MM.1S (cell line): ENCODE measurements around the gene OGFRL1.

Experiments
- CTCF ChIP-seq: fragments of 300-600 bp; sonication (generic); IDR thresholded peaks from 2 replicates; pipeline ENCODE4 v1.5.1; 2016; ENCODE audit warnings: antibody characterized with exemption, low read length, mixed read lengths
- EZH2 ChIP-seq: fragments of 300-600 bp; sonication (generic); optimal IDR thresholded peaks from 2 replicates; pipeline ENCODE3; 2017; ENCODE audit warnings: low read depth, mild to moderate bottlenecking, antibody characterized with exemption, low read length, mixed read lengths

- TF ChIP-seq CTCF (no peak), EZH2 (no peak)
These were observed 9.3 kb upstream of the OGFRL1 start for GRCh38 chr6:71279321-71279720.
